G401.6 (cell line): ENCODE data around the gene GDPD5.

Source experiments
- FAIRE-seq: peaks from 2 replicates; lab custom pipeline; 2012; peaks lifted over from hg19 to GRCh38; lab: Jason Lieb, UNC

The GDPD5 gene

GRCh38 chr11:75394085-75394840 lies 131.5 kb downstream of the GDPD5 start:
- no peak for FAIRE-seq

GRCh38 chr11:75389925-75390324 lies 135.8 kb downstream of the GDPD5 start:
- no peak for FAIRE-seq

- FAIRE-seq, result no peak
Observed at GRCh38 chr11:75389276-75389605, 136.5 kb downstream of the GDPD5 start.

- peak; percentile 91 for FAIRE-seq
Observed at GRCh38 chr11:75388386-75389275, 137.1 kb downstream of the GDPD5 start.

- FAIRE-seq, result no peak
Observed at GRCh38 chr11:75387736-75388294, 137.9 kb downstream of the GDPD5 start.

GRCh38 chr11:75386942-75387630 lies 138.7 kb downstream of the GDPD5 start:
- no peak for FAIRE-seq
